Loucy (cell line): ENCODE results near the gene CERS6.

Source experiments
- CTCF ChIP-seq: fragments of 200-600 bp; sonication (generic); conservative IDR thresholded peaks from 2 replicates; pipeline ENCODE4 v1.5.1; 2014; ENCODE audit warnings: mild to moderate bottlenecking, antibody characterized with exemption, low read length
- EZH2phosphoT487 ChIP-seq: fragments of 200-600 bp; IDR thresholded peaks from 2 replicates; pipeline ENCODE4 v1.6.1; 2018; ENCODE audit warnings: antibody characterized with exemption, mild to moderate bottlenecking, moderate library complexity, borderline replicate concordance

GRCh38 chr2:168666339-168666738, 210.3 kb downstream of the CERS6 start:
- no peak for TF ChIP-seq CTCF
- TF ChIP-seq EZH2phosphoT487, result no peak
